ENCODE data around the gene C18orf32.
"Not testable (repeated sequence)": the region's sequence is repeated elsewhere in the genome, so short reads cannot be mapped to it uniquely, and the experiment has no call there.

The C18orf32 gene

GRCh38 chr18:49500201-49500921 lies 13.3 kb upstream of the C18orf32 start:
- DNase-seq: no peak

GRCh38 chr18:49499046-49499637 lies 12.1 kb upstream of the C18orf32 start:
- no peak for DNase-seq

GRCh38 chr18:49495480-49495879 lies 8.4 kb upstream of the C18orf32 start:
- DNase-seq: no peak

- no peak for DNase-seq
These were observed 8.0 kb upstream of the C18orf32 start for GRCh38 chr18:49495076-49495475.

- DNase-seq: no peak
These were observed 7.6 kb upstream of the C18orf32 start for GRCh38 chr18:49494660-49495059.

GRCh38 chr18:49492694-49493033 lies 5.6 kb upstream of the C18orf32 start:
- DNase-seq: no peak

- DNase-seq: peak; percentile 92
These were observed 5.0 kb upstream of the C18orf32 start, which contains the start of gene RPL17 for GRCh38 chr18:49491857-49492693. RPL17 (minus strand) TSS chr18:49492465.

- DNase-seq: no peak
These were observed 4.5 kb upstream of the C18orf32 start for GRCh38 chr18:49491534-49491856.

- DNase-seq: no peak
These were observed 3.3 kb upstream of the C18orf32 start for GRCh38 chr18:49490246-49490762.

GRCh38 chr18:49487711-49488310 lies 777 bp upstream of the C18orf32 start:
- peak; percentile 60 for DNase-seq

GRCh38 chr18:49486606-49486952 lies 455 bp downstream of the C18orf32 start:
- DNase-seq: no peak

GRCh38 chr18:49486134-49486533 lies 900 bp downstream of the C18orf32 start:
- DNase-seq: no peak

GRCh38 chr18:49483198-49483597 lies 3.8 kb downstream of the C18orf32 start:
- DNase-seq: no peak

- DNase-seq: no peak
These were observed 5.1 kb downstream of the C18orf32 start for GRCh38 chr18:49481907-49482306.

- DNase-seq: no peak
These were observed 5.7 kb downstream of the C18orf32 start for GRCh38 chr18:49481317-49481716.

GRCh38 chr18:49479381-49480137 lies 7.5 kb downstream of the C18orf32 start:
- DNase-seq: no peak

- no peak for DNase-seq
These were observed 10.2 kb downstream of the C18orf32 start for GRCh38 chr18:49476664-49477411.

GRCh38 chr18:49474935-49475334 lies 12.1 kb downstream of the C18orf32 start:
- not testable (repeated sequence) for DNase-seq

GRCh38 chr18:49473721-49474120 lies 13.3 kb downstream of the C18orf32 start:
- DNase-seq: no peak

GRCh38 chr18:49472459-49472858 lies 14.6 kb downstream of the C18orf32 start:
- no peak for DNase-seq

- DNase-seq: no peak
These were observed 15.5 kb downstream of the C18orf32 start for GRCh38 chr18:49471532-49471931.

- no peak for DNase-seq
These were observed 19.4 kb downstream of the C18orf32 start for GRCh38 chr18:49467599-49467998.
